Measurements from ENCODE around the gene SCAMP5. TPM values are rescaled to one million over a fixed set of nuclear protein-coding genes. Genes with fewer than 3 reads are reported as not detected.

The SCAMP5 gene
- total RNA-seq, 4 donors from 2014 or later = 0.60 to 4.6 (median 2.6) TPM

DNA sequence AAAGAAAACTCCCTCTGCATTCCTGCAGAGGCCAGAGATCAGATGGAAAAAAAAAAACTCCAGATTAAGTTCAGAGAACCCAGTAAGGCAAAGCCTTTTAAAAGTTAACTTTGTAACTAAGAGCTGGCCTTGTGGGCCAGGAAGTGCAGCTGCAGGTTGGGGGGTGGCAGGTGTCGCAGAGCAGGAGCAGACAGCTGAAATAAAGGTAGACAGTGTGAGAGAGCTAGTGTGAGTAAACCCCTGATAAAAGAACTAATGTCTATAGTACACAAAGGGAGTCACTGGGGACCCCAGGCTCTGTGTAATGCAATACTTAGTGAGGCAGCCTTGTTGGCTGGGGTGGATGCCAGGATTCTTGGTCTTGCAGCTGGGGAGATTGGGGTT, 70.1 kb downstream of the SCAMP5 start:
- TF ChIP-seq, protein P1, sequence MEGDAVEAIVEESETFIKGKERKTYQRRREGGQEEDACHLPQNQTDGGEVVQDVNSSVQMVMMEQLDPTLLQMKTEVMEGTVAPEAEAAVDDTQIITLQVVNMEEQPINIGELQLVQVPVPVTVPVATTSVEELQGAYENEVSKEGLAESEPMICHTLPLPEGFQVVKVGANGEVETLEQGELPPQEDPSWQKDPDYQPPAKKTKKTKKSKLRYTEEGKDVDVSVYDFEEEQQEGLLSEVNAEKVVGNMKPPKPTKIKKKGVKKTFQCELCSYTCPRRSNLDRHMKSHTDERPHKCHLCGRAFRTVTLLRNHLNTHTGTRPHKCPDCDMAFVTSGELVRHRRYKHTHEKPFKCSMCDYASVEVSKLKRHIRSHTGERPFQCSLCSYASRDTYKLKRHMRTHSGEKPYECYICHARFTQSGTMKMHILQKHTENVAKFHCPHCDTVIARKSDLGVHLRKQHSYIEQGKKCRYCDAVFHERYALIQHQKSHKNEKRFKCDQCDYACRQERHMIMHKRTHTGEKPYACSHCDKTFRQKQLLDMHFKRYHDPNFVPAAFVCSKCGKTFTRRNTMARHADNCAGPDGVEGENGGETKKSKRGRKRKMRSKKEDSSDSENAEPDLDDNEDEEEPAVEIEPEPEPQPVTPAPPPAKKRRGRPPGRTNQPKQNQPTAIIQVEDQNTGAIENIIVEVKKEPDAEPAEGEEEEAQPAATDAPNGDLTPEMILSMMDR (IDR thresholded peaks at IDR 0.05) = no peak
- ATAC-seq (ENCODE audit: low FRiP score) (no peak), DNase-seq (ENCODE audit: low spot score) (no peak)

DNA sequence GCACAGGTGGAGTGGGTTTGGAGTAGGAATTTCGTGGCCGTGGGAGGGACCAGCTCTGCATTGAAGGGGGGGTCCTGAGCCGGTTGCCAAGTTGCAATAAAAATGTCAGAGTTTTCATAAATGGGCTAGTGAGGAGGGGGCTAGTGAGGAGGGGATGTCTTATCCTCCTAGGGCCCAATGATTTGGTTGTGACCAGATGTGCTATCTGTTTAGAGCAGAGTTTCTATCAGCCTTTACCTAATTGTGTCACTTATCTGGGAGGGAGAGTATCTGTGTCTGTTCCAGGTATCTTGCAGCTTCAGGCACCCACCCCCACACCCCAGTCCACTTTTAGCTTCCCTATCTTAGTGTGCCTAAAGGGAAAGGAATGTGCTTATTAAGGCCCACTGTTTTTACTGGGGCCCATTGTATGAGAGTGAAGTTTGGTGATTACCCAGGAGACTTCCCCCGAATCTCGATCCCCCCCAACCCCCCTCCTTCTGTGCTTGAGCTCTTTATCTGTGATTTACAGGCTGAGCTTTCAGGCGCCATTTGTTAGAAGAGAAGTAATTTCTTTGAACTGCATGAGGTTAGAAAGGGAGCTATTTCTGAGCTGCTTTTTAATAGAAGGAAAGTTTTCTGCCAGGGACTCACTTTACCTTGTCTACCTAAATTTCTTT, 70.6 kb downstream of the SCAMP5 start:
- ATAC-seq (ENCODE audit: low FRiP score) (no peak), DNase-seq (ENCODE audit: low spot score) (no peak)
- TF ChIP-seq, protein P1 (IDR thresholded peaks at IDR 0.05) = no peak

DNA sequence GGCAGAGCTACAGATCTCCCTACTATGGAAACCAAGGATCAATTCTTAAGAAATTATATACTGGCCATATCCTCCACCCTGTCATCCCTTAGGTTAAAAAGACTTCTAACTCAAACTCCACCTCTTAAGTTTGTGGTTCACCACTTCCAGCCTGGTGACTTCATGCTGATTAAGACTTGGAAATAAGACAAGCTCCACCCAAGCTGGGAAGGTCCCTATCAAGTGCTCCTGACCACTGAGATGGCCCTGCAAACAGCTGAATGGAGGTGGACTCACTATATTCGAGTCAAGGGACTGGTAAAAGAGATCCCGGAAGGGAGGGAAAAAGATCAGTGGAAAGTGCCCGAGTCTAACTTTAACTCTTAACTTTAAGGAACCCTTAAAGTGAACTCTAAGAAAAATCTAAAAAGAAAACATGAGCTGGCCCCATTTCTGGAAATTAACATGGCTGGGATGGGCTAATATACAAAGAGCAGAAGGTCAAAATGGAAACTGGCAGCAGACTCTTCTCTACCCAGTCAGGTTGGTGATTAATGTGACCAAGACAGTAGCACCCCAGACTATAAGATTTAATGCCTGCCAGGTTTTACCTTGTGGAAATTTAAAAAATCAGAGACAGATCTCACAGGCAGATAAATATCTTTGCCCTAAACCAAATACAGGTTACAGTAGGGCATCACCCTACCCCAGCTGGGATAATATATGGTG, 71.9 kb downstream of the SCAMP5 start:
- no peak for ATAC-seq (ENCODE audit: low FRiP score)
- no peak for DNase-seq (ENCODE audit: low spot score)

DNA sequence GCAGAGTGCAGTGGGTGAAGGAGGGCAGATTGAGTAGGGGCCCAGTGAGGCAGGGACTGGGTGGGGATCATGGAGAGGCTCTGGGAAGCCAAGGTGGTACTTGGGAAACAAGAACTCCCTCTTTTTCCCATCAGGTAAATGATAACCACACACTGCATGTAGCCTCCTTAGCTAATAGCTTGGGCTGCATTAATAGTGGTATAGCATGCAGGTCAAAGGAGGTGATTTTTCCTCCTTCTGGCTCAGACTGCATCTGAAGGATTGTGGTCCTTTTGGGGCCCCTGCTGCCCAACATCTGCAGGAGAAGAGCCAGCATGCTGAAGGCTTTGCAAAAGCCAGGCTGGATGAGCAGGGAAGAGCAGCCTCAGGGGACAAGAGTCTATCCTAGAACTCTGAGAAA, 73.4 kb downstream of the SCAMP5 start:
- TF ChIP-seq, protein P1 (IDR thresholded peaks at IDR 0.05) = no peak
- DNase-seq (ENCODE audit: low spot score) = no peak

More for the DNA sequence above, 71.9 kb downstream of the SCAMP5 start:
- TF ChIP-seq, protein P1 (IDR thresholded peaks at IDR 0.05) = no peak

DNA sequence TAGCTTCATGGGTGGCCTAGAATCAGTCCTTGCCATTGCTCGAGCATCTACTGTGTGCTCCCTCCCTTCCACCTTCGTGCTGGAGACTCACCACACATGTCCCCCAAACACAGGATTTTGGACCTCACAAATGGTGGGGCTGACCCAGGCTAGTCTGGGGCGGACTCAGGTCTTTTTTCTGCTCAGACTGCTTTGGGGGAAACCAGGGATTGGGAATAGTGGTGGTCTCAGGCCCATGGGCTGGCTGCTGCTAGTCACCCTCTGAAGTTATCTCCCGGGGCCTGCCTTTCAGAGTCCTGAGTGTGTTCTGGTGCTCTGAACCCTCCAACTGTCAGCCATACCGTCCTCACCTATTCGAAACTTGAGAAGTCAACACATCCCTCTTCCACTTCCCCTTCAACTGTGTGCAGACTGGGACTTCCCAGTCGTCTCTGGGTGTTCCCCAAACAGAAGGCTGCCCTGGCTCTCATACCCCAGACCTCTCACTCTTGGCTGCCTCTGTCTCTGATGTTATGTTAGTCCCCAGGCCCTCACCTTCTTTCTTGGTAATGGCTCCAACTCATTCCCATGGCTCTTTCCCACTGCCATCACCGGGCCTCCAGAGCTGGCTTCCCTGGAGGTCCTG, 74.0 kb downstream of the SCAMP5 start:
- no peak for ATAC-seq (ENCODE audit: low FRiP score)
- TF ChIP-seq, protein P1 (IDR thresholded peaks at IDR 0.05) = no peak
- DNase-seq (ENCODE audit: low spot score) = no peak

More for the DNA sequence above, 73.4 kb downstream of the SCAMP5 start:
- no peak for ATAC-seq (ENCODE audit: low FRiP score)

DNA sequence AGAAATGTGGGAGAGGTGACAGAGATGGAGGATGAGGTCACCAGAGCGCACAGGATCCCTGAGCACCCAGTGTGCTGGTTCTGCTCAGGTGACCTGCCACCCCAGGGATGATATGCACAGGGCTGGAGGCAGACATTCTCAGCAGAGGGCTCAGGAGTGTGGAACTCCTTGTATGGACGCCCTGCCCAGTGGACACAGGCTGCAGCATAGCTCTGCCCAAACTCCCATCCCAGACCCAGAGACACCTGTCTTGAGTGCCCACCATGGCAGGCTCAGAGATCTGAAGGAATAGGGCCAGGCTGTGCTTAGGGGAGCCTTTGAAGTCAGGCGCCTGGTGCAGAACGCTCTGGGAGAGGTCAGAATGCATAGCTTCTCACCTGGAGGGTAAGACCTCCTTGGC, 75.3 kb downstream of the SCAMP5 start:
- TF ChIP-seq, protein P1 (IDR thresholded peaks at IDR 0.05) = no peak
- DNase-seq (ENCODE audit: low spot score) (no peak), ATAC-seq (ENCODE audit: low FRiP score) (no peak)

Small RNA genes within 50 kb of the gene (small RNA-seq; reads per million reads assigned to genes)
- gene AC015720.1 (not detected), gene RF00019 (not detected)

Other genes starting within 250 kb of the SCAMP5 start
- gene CYP1A2, start 246.7 kb upstream of the SCAMP5 start, total RNA-seq = under 1 TPM in 1 of 4 donors, not detected in 3; 0.37 TPM
- 10 to 100 TPM; 11.6 to 43.2 (median 28.2) TPM for gene CSK, start 213.5 kb upstream of the SCAMP5 start, total RNA-seq
- gene LMAN1L, start 182.7 kb upstream of the SCAMP5 start, total RNA-seq = not detected
- gene CPLX3, start 168.9 kb upstream of the SCAMP5 start, total RNA-seq = not detected
- 10 to 100 TPM; 23.2 to 52.6 (median 41.4) TPM for gene ULK3, start 152.4 kb upstream of the SCAMP5 start, total RNA-seq
- gene SCAMP2, start 122.2 kb upstream of the SCAMP5 start, total RNA-seq = 10 to 100 TPM; 55.5 to 99.4 (median 63.7) TPM
- 10 to 100 TPM; 35.9 to 52.2 (median 44.7) TPM for gene MPI, start 105.5 kb upstream of the SCAMP5 start, total RNA-seq
- gene FAM219B, start 88.7 kb upstream of the SCAMP5 start, total RNA-seq = 10 to 100 TPM; 45.0 to 89.9 (median 59.8) TPM
- 100 to 1,000 TPM in 1 of 4 donors, 10 to 100 TPM in 3; 47.6 to 103 (median 69.7) TPM for gene COX5A, start 57.5 kb upstream of the SCAMP5 start, total RNA-seq
- gene RPP25, start 38.8 kb upstream of the SCAMP5 start, total RNA-seq = 10 to 100 TPM in 2 of 4 donors, 1 to 10 TPM in 2; 6.9 to 14.4 (median 9.4) TPM
- gene PPCDC, start 28.0 kb downstream of the SCAMP5 start, total RNA-seq = 10 to 100 TPM in 3 of 4 donors, 1 to 10 TPM in 1; 9.7 to 21.5 (median 13.6) TPM
- gene C15orf39, start 206.3 kb downstream of the SCAMP5 start, total RNA-seq = 10 to 100 TPM in 3 of 4 donors, 1 to 10 TPM in 1; 7.8 to 25.0 (median 13.9) TPM

Measured in omental fat pad (tissue), 4 donors.